ENCODE data around the gene BGN. TPM values are rescaled to one million over a fixed set of nuclear protein-coding genes. Genes with fewer than 3 reads are reported as not detected.

The BGN gene
- 0.10 and 0.45 TPM in 2 replicates for total RNA-seq (2014; rRNA removed; shearing (Covaris generic))
- polyA plus RNA-seq (2015; cell fraction: cytosol; rRNA removed): 1.7 and 2.3 TPM in 2 replicates
- 3.4 and 3.5 TPM in 2 replicates for polyA plus RNA-seq (2015; cell fraction: nucleus; rRNA removed)

DNA sequence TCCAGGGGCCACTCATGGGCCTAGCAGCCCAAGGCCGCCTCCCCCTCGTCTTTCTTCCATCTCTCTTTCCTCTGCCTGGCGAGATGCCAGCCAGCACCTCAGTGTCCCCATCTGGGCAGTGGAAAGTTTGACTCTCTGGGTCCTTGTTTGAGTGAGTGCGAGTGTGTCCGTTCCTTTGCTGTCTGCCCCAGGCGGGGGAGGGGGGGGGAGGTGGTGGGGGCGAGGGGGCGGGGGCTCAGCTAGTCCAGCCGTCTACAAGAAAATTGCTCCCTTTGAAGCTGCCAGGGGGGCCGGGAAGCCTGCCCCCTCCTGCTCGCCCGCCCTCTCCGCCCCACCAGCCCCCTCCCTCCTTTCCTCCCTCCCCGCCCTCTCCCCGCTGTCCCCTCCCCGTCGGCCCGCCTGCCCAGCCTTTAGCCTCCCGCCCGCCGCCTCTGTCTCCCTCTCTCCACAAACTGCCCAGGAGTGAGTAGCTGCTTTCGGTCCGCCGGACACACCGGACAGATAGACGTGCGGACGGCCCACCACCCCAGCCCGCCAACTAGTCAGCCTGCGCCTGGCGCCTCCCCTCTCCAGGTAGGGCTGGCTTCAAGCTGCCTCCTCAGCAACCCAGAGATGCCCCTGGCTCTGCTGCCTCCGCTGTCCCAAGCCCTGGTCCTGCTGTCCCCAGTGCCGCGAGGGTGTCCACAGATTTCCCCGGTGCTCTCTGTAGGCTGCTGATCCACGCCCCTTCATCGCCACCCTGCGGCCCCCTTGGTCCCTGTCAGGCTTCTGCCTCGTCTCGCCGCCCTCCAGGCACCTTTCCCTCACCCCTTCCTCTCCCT lies at the start of gene BGN:
BGN (plus strand) TSS at position 440 of the 821 bp plus-strand sequence. CDS start 9,652 bp downstream, outside the sequence.
- peak; percentile 13 for DNase-seq (ENCODE audit: low read depth)

DNA sequence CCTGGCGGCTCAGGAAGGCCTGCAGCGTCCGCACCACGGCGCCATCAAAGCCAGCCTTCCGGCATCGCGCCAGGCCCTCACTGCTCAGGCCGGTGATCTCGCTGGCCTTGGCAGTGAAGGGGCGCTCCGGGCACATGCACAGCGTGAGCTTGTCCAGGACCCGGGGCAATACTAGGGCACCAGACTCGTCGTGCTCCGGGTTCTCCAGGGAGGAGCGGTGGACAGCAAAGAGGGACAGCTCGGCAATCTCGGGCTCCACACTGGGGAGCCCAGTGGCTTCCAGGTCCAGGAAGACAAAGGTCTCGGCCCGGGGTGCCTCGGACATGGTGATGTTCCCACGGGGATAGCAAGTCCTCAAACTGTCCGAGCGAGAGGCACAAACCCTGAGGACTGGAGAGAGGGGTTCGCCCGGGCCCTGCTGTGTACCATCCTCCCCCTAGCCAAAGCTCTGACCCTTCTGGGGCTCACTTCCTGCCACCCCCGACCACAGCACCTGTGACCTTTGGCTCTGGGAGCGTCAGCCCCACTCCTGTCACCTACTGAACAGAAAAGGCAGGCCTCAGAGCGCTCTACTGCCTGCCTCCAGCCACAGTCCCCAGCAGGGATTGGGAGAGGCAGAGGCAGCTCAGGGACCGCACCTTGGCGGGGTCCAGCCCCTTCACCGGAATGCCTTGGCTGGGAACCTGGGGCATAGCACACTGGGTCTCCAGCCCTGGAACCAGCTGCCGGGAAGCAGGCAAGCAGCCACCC lies 49.5 kb upstream of the BGN start:
- DNase-seq (ENCODE audit: low read depth): no peak

DNA sequence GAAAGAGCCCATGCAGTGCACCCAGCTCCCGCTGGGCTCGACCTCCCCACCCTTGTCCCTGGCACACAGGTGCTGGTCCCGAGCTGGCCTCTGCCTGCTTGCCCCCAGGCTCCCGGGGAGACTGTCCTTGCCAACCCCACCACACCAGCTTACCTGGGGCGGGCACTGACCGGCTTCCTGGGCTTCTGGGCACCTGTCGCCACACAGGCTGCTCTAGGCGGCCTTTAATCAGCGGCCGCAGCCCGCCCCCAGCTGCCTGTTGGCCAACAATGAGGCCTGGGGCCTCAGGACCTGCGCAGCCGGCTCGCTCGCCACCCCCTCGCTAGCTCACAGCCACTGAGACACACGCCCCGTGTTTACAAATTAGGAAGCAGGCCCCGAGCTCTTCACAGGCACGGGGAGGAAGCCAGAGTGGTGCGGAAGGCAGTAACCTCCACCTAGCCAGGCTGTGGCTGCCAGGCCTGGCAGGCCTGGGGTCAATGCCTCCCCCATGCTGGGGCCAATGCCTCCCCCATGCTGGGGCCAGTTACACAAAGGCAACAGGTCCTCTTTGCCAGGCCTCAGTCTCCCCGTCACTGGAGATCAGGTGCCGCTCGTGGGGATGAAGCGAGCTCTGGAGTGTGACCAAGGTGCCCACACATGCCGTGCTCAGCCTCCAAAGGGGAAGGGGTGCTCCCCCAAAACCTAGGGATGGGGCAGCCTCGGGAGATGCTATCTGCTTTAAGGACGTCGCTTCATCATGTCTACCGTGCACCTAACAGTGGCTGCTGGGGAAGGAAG lies 48.7 kb upstream of the BGN start, which contains the start of gene TREX2:
TREX2 (minus strand) TSS at position 201 of the 780 bp plus-strand sequence. CDS start 626 bp downstream, outside the sequence.
- DNase-seq (ENCODE audit: low read depth): no peak

DNA sequence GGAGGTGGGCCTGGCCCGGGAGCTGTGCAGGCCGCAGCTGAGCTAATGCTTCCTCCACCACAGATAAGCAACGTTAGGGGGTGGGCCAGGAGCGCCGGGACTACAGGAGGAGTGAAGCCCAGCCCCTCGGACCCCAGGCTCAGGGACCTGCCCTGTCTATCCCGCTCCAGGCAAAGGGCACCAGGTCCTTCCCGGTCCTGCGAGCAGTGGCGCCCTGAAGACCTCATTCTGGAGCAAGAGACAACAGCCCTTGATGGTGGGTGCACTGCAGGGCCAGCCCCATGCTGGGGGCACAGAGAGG lies 48.2 kb upstream of the BGN start:
- no peak for DNase-seq (ENCODE audit: low read depth)

DNA sequence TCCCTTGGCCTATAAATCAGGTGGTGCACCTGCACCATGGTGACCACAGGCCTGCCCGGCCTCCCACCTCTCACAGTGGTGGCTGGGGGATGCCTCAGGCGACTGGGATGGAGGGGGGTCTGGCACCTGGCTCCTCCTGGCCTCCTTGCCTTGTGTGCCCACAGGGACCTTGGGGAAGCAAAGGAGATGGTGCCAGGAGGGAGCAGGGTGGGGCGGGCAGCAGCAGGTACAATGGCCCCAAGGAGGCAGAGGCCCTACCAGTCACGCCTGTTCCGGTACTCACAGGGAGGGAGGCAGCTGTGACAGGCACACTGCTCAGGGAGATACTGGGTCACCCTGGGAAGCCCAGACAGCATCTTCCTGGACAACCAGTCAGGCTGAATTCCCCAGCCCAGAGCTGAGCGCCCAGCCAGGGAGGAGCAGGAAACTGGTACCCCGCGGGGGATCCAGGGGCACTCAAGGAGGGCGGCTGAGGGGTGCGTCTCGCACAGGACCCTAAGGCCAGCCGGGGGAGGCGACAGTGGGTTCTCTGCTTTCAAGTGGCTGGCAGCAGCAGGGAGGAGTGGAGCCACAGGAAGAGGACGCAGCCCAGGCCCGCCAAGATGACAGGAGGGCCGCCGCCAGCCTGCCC lies 47.7 kb upstream of the BGN start:
- no peak for DNase-seq (ENCODE audit: low read depth)

DNA sequence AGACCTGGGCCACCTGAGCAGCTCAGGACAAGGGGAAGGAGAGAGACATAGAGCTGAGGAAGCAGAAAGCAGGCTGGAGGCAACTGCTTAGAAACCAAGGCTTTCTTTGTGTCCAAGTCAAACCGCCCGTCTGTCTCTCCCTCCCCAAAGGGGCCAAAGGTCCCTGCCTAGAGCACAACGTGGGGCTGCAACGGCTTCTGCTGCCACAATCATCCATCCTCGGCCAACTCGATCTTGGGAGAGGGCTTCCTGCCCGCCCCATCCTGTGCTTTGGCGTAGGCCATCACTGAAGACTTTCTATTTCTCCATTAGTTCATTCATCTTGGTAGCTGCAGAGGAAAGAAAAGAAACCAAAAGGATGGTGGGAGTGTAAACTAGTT lies 47.2 kb upstream of the BGN start:
- no peak for DNase-seq (ENCODE audit: low read depth)

DNA sequence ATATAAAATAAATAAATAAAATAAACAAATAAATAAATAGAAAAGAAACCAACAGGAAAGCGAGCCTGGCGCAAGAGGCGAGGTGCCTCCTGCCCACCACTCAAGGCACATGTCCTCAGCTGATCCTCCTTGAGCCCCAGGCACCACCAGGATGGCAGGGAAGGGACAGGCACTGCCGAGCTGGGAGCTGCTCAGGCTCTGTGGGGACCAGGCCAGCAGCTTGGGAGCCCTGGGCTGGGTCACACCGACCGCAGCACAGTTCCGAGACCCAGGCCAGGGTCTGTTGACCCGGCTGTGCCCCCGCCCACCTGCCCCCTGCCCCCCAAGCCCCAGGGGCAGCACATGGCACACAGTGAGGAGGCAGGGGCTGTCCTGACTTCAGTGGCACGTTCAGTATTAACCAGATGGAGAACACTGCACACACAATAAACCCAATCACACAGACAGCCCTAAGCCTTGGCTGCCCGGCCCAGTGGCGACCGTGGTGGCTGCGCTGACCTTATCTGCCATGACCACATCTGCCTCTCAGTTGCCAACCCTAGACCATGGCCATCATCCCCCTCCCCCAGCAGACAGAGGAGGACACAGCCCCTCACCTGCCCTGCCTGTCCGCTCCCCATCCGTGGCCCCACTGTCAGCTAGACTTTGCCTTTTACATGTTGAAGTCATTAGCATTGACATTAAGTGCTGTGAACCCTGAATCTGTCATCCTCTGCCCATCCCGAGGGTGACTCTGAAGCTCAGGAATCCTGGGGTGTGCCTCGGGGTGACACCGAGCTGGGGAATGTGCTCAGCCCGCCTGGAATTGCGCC lies 46.0 kb upstream of the BGN start:
- DNase-seq (ENCODE audit: low read depth): no peak

DNA sequence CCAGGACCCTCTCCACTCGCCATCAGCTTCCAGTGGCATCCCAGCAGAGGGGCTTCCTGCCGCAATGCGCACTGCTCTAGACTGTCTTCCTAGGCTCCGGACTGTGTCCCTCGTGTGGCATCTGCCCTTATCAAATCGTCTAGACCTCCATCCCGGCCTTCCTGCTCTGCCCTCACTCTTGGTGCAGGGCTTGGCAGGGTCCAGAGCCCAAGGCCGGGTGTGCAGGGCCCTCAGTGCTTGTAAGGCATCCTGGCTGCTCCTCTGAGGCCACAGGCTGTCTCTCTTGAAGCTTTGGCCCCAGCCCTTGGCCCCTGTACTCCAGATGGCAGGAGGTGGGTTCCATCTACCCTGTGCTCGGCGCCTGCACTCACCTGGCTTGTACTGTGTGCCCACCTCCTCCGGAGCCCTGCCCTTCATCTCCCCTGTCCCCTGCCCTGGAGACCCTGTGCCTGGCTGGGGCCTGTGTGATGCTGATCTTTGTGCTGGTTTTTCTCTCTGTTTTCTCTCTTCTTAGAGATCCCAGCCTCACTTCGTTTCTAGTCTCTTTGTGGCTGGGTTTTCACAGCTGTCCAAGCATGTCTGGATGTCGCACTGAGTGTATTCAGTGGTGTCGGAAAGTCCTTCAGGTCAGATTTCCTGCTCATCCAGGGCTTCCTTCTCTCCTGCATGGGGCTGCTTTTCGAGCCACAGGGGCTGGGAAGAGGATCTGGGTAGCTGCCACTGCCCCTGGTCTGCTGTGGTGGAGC lies 45.2 kb upstream of the BGN start:
- DNase-seq (ENCODE audit: low read depth): no peak

DNA sequence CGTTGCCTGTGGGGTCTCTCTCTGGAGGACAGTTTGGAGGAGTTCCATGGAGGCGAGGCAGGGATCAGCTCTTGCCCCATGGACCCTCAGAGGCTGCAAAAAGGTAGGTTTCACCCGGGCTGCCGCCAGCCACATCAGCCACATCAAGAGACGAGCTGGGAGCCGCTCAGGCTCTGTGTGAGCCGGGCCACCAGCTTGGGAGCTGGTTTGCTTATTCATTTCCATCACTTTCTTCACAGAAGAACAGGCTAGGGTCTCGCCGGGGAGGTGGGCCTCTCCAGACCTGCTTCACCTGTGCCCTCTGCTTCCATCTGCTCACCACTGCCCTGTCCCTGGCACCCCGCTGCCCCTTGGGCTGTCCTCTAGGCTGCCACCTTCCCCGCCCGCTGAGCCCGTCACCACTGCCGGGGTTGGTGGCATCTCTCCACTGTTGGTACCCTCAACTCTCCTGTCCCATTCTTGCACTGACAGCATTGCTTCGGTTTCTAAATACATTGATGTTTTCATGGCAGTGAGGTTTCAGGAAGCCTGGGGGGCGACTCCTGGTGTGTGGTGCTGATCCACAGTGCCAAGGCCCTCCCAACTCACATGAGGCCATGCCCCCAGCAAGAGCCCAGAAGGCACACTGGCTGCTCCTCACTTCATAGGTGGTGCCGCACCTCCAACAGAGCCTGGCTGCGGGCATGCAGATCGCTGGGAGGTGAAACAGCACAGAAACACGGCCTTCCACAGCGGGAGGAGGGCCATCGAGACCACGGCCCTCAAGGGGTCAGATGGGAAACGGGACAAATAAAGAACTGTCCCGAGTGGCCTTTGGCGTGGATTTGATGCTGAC lies 44.4 kb upstream of the BGN start:
- DNase-seq (ENCODE audit: low read depth): no peak

DNA sequence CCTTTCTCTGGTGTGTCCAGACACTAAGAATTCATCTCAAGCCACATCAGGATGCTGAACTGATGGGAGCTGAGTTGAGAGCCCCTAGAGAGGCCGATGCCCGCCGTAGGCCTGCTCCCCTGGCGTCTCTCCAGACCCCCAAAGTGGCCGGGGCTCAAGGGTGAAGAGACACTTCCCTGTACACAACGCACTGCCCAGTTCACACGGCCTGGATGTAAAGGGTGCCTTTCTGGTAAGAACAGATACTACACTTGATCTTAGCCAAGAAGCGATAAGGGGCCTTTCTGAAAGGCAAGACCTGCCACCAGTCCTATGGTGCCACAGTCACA lies 43.9 kb upstream of the BGN start:
- DNase-seq (ENCODE audit: low read depth): no peak

DNA sequence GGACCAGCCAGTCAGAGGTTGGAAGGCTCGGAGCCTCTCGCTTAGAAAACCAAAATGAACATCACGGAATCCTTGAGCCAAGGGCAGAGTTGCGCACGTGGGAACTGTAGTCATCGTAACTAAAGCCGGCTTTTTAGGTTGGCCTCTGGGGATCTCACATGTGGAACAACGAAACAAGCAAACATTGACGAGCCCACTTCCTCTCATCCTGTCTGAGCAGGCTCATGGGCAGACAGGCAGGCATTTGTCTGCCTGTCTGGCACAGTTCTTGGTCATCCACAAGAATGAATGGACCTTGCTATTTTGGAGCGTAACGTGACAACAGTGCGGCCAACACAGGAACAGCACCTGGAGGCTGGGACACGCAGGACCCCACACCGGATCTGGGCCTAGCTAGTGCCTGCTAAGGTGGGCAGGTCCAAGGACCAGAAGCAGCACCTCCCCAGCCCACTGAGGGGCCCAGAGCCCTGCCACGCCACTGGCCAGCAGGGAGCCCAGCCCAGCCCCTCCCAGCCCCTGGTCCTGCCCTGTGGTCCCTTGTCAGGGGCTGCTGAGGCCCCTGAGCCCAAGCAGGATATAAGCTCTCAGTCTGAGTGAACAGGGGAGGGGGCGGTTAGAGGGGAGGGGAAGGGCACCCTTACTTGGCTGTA lies 39.8 kb upstream of the BGN start:
- no peak for DNase-seq (ENCODE audit: low read depth)

DNA sequence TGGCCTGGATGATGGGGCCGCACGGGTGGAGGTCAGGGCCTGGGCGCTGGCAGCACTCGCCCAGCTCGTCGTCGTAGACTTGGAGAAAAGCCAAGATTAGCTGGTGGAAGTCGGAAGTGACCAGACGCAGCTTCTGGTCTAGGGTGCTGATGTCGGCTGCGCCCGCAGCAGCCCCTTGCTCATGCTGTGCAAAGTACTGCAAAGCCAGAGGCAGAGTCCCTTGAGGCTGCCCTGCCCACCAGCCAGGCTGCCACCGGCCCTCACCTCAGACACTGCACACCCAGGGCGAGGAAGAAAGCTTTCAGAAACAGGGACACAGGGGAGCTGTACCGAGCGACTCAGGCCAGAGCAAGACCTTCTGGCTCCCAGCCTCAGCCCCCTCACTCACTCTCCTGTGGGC lies 39.2 kb upstream of the BGN start:
- no peak for DNase-seq (ENCODE audit: low read depth)

DNA sequence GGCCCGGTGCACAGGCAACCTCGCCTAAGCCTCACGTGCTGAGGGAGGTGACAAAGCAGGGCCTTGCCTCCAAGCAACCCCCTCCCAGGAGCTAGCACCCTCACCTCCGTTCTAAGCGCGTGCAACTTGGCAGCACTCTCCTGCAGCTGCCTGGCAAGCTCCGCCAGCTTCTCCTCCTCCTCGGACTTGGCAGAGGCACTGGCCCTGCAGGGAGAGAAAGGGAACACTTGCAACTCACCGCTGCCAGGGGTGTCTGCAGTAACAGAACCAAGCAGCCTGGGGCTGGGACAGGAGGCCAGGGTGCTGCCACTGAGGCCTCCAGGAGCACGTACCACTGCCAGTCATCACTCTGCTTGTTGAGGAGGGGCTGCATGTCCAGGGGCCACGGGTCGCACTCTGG lies 38.6 kb upstream of the BGN start:
- DNase-seq (ENCODE audit: low read depth): no peak

DNA sequence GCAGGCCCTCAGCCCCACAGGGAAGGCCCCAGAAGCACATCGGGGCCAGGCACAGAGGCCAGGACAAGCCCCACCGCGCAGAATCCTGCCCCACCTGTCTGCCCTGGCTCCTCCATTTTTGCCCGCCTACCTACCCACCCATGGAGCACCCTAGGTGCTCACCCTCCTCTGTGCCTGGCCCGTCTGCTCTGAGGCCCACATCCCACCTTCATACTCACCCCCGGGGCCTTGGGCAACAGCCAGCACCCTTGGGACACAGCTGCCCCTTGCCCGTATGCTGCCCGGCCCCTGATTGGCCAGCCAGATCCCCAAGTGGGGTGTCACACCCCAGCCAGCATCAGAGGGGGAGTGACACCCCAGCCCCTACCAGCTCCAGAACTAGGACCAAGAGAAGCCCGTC lies 38.1 kb upstream of the BGN start:
- DNase-seq (ENCODE audit: low read depth): no peak

DNA sequence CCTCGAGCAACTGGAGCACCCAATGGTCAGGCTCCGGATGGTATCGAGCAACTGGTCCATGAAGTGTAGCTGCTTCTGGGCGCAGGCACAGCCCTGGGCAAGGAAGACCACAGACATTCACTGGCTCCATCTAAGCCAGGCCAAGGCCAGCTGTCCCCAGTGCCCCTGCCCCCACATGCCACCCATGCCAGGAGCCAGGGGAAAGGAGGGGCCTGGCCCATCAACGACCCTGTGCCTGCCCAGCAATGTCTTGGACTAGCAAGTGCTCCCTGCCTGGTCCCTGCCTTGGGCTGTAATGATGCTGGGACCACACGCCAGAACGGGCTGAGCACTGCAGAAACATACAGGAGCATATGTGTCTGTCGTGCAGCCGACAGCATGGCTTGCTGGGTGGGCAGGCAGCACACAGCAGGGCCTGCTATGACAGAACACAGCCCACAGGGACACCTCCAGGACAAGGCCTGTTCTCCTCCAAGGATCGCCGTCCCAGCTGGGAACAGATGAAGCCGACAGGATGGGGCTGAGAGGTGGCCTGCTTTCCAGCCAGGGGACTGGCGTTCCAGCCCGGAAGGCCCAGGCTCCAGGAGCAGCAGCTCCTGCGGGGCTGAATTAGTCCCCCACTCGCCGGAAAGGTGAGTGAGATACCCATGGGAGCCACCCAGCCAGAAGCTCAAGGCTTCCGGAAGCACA lies 37.5 kb upstream of the BGN start:
- no peak for DNase-seq (ENCODE audit: low read depth)

DNA sequence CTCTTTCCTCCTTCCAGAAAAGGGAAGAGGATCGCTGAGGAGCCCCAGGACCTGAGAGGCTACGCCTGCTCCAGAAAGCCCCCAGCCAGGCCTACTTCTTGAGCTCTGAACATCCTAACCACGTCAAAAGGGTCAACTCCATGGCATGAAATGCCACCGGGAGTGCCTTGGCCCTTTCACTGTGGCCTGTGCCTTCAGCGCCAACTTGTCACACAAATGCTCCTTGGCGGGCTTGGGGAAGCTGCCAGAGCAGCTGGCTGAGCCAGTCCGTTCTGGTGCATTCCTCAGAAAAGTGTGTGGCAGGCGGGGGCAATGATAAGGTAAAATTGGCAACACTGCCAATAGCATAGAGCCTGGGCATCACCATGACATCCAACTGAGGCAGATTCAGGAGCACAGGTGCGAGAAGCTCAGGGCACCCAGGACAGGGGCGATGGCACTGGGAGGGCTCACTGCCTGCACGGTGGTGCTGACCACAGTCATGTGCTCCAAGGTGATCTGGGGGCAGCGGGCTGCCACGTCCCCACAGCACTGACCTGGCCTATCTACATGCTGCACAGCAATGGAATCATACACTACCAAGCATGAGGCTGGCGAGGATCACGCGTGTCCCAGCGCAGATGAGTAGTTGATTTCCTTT lies 36.8 kb upstream of the BGN start:
- DNase-seq (ENCODE audit: low read depth): no peak

DNA sequence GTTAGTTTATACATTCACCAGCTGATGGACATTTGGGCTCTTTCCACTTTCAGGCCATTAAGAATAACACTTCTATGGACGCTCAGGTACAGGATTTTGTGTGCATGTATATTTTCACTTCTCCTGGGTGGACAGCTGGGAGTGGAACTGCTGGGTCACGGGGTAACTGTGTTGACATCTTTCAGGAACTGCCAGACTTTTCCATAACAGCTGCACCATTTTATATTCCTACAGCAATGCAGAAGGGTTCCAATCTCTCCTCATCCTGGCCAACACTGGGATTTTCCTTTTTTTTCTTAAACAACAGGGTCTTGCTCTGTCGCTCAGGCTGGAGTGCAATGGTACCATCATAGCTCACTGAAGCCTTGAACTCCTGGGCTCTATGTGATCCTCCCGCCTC lies 36.3 kb upstream of the BGN start:
- DNase-seq (ENCODE audit: low read depth): no peak
